ENCODE data around the gene TEX14. TPM values are rescaled to one million over a fixed set of nuclear protein-coding genes. Genes with fewer than 3 reads are reported as not detected.
A peak's percentile ranks its signal among the peaks of the same experiment; 100 is the strongest.

TEX14 gene
- total and polyA plus RNA-seq, 2 donors (not counting 3 experiments of a cell fraction or from before 2014, with no cell fraction given), result 0.10 TPM; not detected in 1

DNA sequence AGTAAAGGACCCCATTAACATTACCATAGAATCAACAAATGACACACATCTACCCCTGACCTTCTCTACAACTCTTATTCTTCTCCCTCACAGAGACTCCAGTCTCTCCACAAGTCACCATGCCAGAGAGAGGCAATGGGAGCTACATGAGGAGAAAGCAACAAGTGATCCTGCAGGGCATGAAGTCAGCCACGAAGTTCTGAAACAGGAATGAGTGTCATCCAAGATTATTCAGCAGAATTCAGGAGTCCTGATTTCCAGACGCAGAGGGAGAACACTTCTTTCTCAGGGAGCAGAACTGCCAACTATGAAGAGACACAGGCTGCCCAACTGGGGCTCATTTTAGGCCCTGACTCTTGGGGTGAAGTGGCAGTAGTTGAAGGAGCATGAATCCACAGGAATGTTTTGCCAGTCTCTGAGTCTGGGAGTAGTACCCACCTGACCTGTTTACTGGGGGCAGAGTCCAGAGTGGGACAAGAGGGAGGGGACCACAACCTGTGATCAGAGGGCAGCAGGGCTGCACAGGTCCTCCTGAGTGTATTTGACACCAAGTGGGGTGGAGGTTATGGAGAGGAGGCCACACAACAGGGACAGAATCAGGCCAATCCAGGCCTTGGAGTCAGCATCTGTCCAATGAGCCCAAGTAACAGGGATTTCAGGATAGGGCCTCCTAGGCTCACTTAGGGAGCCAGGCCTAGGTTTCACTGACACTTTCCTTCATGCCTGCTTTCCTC lies 175.0 kb downstream of the TEX14 start:
- Histone ChIP-seq H3K9me3 (replicated peaks; ENCODE audit: control insufficient read depth, insufficient read depth, low read length) (no peaks in the 10 kb centered on the region), H3K27me3 (ENCODE audit: control insufficient read depth in 2 of 2, insufficient read depth in 2 of 2, low read length in 2 of 2) (no peaks in the 10 kb centered on the region), H3K4me2 (ENCODE audit: insufficient read depth, low read length) (peak overlapping the region; percentile 33), H3K4me3 (replicated peaks in 1 of 3; ENCODE audit: insufficient read depth in 1 of 3, low read depth in 1 of 3, low read length in 3 of 3) (peak overlapping the region in 2 of 3 experiments; percentile 41 to 48), H3K36me3 (ENCODE audit: control insufficient read depth in 2 of 2, extremely low read depth in 1 of 2, insufficient read depth in 2 of 2, low read length in 2 of 2) (peaks cover 0 to 5% of the 10 kb centered on the region in 2 experiments), H4K20me1 (replicated peaks; ENCODE audit: control insufficient read depth, extremely low read depth, insufficient read depth, low read length) (no peaks in the 10 kb centered on the region), H3K27ac (ENCODE audit: insufficient read depth, low read depth, low read length) (peak overlapping the region; percentile 31), H3K79me2 (ENCODE audit: control insufficient read depth, insufficient read depth, low read length) (no peaks in the 10 kb centered on the region), H3K4me1 (ENCODE audit: control insufficient read depth, extremely low read depth, insufficient read depth, low read length) (peaks cover 18% of the 10 kb centered on the region), H3K9ac (replicated peaks; ENCODE audit: extremely low read depth, insufficient read depth, low read length) (peak overlapping the region; percentile 47), H3K9me1 (replicated peaks; ENCODE audit: control insufficient read depth, extremely low read depth, insufficient read depth, low read length) (no peaks in the 10 kb centered on the region), H2AFZ (ENCODE audit: low read depth, low read length) (peak overlapping the region; percentile 43)
- POLR2A ChIA-PET, result interaction anchor here (2.6 to 3.0 kb wide), 2 partner anchors 114 to 142 kb away, joined by 15 to 46 read pairs; no protein-coding TSS in a partner anchor
- FAIRE-seq, result no peak
- TF ChIP-seq FOS (IDR thresholded peaks at IDR 0.05; ENCODE audit: borderline replicate concordance, insufficient read depth, low read length) (no peak), POLR2A (IDR thresholded peaks at IDR 0.05; ENCODE audit: low read depth, low read length) (no peak), POLR2AphosphoS5 (IDR thresholded peaks at IDR 0.05; ENCODE audit: insufficient read depth, low read depth, low read length) (no peak), GATA2 (IDR thresholded peaks at IDR 0.05; ENCODE audit: insufficient read depth, insufficient read length, low read depth, low read length) (no peak), JUN (IDR thresholded peaks at IDR 0.05; ENCODE audit: borderline replicate concordance, insufficient read depth, insufficient read length, low read depth) (no peak), MYC (IDR thresholded peaks at IDR 0.05; ENCODE audit: low read depth, low read length) (no peak), CTCF (IDR thresholded peaks at IDR 0.05; ENCODE audit: extremely low read depth in 1 of 2, insufficient read depth in 1 of 2, low read depth in 1 of 2, low read length in 2 of 2) (no peak), EZH2 (IDR thresholded peaks at IDR 0.05; ENCODE audit: borderline replicate concordance, low read depth, low read length, severe bottlenecking) (no peak)
- TF ChIP-seq, protein P1, sequence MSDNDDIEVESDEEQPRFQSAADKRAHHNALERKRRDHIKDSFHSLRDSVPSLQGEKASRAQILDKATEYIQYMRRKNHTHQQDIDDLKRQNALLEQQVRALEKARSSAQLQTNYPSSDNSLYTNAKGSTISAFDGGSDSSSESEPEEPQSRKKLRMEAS (IDR thresholded peaks at IDR 0.05; ENCODE audit: insufficient read depth, insufficient read length), result no peak
- BruUV-seq (replicated peaks), result no TSS peak
- DNase-seq (ENCODE audit: low read depth, low spot score), result no peak
- CTCF ChIA-PET, result interaction anchor here (2.2 to 3.9 kb wide), 2 partner anchors 61 to 70 kb away, joined by 13 to 56 read pairs; no protein-coding TSS in a partner anchor
- intact Hi-C loops (cut with micrococcal nuclease) (loop anchor here (1.0 to 5.0 kb wide), 5 partner anchors 165 to 910 kb away; partner anchors contain the start of genes PPM1E, PRR11, SKA2 and SUPT4H1), dilution Hi-C loops (cut with MboI; ENCODE audit: extremely low pct_ligation_motif_present, low sequenced_read_pairs) (no loop called here)

Data from endothelial cell of umbilical vein (primary cell).